Stimulated activated naive CD4-positive, alpha-beta T cell (primary cell): ENCODE results near the gene SVIL.
"Not testable (repeated sequence)": the region's sequence is repeated elsewhere in the genome, so short reads cannot be mapped to it uniquely, and the experiment has no call there.

ENCODE experiments used
- DNase-seq, 6 experiments: peaks; one replicate each; lab custom pipeline; 2025; lab: John Stamatoyannopoulos, UW

Gene SVIL

DNA sequence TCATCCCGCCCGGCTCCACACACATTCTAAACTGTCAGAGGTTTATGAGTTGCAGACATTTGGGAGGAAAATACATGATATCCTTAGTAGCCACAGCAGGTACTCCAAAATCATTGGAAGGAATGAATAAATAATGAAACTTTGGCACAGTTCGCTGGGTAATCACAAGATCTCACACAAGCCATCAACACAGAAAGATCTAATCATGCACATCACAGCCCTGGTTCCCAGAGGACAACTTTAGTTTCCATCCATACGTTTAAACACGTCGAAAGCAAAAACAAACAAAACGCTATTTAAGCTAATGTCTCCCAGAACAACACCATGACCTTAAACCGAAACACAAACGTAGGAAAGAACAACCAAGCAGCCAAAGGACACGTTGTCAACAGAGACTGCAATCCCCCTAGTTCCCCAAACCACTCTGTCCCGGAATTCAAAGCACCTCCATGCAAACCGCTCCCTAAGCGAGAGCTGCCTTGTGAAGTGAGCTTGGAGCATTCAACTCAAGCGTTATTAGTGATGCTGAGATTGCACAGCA, 12.3 kb downstream of the SVIL start:
- DNase-seq = no peak

DNA sequence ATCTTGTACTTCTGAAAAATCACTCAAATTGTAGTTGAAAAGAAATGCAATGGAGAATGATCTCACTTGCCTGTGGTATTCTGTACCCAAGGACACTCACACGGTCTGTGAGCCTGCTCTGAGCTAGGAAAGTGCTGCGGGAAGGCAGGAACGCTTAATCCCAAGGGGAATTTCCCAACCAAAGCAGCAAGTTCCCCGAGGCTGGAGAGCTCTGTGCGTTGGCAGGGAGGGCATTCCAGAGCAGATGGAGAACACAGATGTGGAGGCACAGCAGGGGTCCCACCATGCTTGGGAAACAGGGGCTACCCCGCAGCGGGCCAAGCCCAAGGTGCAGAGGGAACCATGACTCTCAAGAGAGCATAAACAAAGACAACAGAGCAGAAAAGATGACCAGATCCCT, 13.6 kb downstream of the SVIL start:
- DNase-seq = no peak

DNA sequence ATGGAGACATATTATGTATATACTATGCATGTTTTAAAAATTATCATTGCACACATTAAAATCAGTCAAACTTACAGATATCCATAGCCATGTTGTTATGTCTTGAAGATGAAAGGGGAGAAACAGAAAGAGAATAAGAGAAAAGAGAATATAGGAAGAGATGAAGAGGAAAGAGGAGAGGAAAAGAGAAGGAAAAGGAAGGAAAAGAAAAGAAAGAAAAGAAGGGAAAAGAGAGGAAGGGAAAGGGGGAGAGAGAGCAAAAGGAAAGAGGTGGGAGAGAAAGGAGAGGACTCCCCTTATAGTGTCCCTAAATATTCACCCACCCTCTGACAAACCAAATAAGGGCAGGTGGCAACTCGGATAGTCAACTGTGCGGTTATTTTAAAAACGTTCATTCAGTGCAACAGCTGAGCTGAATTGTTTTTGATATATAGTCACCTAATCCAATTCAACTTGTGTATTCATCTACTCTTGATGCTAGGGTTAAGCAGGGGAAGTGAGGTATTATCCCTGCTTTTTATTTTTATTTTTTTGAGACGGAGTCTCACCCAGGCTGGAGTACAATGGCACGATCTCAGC, 14.6 kb downstream of the SVIL start:
- no peak for DNase-seq

DNA sequence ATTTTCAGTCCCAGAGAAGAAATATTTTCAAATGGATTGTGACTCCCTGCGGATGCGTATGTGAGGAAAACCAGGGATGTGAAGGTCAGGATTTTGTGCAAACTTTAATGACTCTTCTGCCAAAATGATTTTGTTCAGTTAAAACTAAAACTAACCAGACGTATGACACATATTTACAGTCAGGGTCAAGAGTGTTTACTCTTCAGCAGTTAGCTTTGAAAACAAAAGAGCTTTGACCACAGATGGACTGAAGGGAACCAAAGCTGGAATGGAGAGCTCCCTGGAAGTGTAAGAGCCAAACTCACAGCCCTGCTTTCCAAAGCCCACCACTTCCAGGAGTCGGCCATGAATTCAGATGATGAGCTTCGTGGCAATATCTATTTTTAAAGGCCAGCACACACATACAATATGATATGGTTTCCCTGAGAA, 15.5 kb downstream of the SVIL start:
- no peak for DNase-seq

DNA sequence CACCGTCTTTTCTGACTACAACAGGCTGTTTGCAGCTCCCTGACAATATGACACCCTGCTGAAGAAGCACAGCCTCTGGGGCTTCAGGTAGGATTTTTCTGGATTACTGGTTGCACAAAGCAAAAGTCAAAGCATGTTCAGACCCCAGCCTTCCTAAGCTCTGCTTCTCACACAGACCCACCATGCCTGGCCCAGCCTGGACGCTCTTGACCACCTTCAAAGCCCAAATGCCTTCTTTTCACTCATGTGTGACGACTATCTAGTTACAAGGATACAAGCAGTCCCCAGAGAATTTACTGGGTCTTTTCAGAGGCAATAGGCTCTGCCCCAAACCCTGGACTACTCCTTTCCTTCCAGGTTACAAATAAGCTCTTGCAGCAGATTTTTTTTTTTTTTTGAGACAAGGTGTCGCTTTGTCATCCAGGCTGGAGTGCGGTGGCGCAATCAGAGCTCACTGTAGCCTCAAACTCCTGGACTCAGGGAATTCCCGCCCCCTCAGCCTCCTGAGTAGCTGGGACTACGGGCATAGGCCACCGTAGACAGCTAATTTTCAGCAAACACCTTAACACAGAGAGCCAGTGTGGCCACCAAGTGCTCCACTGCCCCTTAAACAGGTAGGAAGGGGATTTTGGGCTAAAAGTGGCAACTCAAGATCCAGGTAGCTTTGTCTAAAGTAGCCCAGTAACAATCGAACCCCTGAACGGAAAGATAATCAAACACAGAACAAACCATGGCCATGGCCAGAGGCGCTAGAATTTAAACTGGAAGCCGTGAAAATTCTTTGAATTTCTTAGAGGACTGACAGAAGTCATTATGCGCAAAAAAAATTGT, 16.2 kb downstream of the SVIL start:
- DNase-seq = no peak

DNA sequence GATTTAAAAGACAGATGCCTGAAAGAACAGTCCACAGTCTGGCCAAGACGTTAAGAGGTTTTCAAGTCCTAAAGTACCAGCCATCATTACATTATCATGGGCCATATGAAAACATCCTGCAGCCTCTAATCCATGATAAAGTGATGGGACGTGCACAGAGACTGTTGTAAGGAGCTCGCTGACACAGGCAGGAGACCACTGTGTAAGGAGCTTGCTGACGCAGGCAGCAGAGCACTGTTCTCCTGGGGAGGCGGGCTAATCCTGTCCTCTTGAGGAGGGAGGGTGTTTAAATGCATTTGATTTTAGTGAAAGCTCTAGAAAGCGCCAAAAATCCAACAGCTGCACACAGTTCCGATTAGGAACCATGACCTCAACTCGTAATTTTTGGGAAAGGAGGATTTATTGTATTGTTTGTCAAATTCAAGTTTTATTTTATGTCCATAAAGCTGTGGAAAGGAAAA, 16.9 kb downstream of the SVIL start:
- no peak for DNase-seq

DNA sequence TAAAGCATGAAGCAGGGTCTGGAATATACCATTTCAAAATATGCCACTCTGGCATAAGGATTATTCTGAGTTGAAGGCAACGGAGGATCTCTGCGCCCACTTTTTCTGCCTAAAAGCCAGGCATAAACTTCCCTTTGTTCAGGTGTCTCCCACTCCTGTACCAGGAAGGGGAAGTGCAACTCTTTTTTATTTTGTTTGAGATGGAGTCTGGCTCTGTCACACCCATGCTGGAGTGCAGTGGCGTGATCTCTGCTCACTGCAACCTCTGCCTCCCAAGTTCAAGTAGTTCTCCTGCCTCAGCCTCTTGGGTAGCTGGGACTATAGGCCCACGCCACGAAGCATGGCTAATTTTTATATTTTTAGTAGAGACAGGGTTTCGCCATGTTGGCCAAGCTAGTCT, 18.2 kb downstream of the SVIL start:
- no peak for DNase-seq

DNA sequence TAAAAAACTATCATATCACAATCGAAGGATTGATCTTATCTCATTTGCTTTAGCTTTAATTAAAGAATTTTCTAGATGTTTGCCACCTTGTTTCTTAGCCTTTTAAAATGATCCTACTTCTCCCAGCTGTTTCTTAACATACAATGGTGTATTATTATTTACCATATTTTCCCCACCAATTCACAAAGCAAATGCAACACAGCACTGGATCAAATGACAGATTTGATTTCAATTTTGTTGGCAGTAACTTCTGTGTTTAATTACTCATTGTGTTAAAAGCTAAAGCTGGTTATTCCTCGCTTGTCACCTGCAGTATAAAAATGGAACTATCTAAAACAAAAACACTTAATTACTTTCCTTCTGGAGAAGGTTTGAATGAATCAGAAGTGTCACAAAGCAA, 19.6 kb downstream of the SVIL start:
- no peak for DNase-seq

DNA sequence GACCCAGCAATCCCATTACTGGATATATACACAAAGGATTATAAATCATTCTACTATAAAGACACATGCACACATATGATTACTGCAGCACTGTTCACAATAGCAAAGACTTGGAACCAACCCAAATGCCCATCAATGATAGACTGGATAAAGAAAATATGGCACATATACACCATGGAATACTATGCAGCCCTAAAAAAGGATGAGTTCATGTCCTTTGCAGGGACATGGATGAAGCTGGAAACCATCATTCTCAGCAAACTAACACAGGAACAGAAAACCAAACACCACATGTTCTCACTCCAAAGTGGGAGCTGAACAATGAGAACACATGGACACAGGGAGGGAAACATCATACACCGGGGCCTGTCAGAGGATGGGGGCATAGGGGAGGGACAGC, 20.5 kb downstream of the SVIL start:
- not testable (repeated sequence) for DNase-seq

DNA sequence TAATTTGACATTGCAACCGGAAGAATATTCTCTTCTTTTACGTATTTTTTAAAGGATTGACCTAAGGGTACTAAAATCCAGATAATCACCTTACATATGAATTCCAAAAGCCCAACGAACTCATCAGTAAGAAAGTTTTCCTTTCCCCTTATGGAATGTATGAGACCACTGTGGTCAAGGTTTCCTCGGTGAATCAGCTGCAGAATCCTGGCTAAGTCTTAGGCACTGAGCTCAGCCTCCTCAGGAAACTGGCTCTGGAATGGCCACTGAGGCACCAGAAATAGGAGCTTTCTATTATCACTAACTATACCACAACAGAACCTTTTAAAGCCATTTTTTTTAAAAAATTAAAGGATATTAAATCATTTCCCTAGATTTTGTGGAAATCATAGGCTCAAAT, 21.0 kb downstream of the SVIL start:
- no peak for DNase-seq

DNA sequence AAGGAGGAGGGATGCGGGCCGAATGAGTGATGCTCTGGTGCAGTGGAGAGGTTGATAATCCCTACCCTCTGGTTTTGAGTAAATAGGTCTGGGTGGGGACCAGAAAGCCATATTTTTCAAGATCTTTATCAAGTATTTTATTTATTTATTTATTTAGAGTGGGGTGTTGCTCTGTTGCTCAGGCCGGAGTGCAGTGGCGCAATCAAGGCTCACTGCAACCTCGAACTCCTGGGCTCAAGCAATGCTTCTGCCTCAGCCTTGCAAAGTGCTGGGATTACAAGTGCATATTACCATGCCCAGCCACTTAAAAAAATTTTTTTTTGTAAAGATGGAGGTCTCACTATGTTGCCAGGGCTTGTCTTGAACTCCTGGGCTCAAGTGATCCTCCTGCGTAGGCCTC, 21.6 kb downstream of the SVIL start:
- DNase-seq = no peak

DNA sequence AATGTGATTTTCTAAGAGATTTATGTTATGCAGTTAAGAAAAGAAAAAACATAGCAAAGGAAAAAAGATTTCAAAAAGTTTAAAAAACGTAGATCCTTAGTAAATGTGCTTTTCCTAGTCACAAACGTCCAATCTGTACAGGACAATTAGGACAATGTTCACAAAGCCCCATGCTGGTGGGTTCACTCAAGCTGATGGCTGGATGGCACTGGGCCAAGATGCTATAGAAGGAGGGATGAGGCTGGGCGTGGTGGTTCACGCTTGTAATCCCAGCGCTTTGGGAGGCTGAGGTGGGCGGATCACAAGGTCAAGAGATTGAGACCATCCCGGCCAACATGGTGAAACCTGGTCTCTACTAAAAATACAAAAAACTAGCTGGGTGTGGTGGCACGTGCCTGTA, 22.1 kb downstream of the SVIL start:
- DNase-seq = no peak

DNA sequence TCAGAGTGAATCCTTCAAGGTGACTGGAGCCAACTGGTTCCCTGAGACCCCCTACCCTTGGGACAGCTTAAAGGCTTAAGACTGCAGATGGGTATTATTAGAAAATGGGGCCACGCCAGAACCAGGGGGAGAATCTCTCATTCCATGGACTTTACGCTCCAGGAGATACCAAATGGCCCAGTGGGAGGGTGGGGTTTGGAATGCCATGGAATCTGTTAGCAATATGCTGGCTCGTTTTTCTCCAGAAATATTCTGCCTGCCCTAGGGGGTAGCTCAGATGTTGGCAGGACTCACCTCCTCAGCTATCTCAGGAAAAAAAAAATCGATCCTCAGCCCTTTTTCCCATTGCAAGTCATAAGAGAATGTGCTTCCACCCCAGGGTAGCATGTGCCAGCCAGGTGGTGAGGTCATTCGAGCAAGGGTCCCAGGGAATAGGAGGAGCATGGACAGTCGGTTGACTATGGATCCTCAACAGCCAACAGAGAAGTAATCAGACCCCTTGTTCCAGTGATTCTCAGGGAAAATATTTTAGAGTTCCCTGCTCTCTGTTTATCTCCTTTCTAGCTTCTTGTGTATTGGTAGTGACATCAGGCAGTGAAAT, 22.9 kb downstream of the SVIL start:
- no peak for DNase-seq

DNA sequence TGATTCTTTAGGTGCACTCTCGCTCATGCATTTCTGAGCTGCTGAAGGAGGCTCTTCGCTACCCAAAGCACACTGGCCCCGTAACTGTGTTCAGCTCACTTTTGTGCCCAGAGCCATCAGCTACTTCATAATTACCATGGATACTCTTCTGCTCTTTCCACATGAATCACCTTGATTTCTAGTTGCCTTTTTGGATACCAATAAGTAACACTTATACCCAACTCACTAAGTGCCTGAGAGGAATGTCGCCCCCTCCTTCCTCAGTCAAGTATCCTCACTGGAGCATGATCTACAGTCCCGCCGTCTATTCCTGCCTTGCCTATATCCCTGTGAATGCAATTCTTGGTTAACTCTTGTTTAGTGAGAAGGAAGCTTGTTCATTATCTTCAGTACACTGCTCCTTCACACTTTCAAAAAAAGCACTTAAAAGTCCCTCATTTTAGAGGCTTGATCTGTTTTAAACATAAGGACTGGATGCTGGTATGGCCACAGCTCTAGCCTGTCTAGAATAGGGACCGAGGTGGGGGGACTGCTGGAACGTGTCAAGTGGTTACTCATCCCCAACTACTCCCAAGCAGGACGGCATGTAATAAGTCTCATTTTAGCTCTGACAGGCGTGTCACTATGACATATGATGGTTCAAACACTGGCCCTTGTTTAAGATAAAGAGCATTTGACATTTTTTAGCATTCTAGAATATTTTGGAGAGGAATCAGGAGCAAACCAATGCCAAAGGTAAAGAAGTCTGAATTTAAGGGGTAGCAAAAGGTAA, 23.7 kb downstream of the SVIL start:
- DNase-seq = no peak

DNA sequence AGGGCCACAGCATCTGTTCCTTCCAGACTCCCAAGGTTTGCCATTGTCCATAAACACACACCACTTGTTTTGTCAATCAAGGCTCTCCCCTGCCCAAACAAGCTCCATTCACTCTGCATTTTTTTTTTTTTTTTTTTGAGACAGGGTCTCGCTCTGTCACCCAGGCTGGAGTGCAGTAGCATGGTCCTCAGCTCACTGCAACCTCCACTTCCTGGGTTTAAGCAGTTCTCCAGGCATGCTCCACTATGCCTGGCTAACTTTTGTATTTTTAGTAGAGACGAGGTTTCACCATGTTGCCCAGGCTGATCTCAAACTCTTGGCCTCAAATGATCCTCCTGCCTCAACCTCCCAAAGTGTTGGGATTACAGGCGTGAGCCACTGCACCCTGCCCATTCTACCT, 24.4 kb downstream of the SVIL start:
- not testable (repeated sequence) for DNase-seq

DNA sequence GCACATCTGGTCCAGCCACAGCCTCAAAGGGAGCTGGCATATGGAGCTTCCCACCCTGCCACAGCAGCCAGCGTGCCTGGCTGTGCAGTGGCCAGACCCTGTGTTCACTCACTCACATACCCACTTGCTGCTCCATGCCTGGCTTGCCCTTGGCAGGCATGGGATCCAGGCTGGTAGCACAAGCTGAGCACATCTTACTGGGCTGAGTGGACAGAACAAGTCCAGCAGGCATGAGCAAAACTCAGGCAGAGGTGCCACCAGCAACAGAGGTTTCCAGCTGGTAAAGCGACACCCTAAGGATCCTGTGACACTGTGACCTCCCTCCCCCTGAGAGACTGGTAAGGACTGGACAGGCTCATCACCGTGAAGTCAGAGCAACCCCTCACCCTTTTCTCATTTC, 25.1 kb downstream of the SVIL start:
- DNase-seq = no peak

DNA sequence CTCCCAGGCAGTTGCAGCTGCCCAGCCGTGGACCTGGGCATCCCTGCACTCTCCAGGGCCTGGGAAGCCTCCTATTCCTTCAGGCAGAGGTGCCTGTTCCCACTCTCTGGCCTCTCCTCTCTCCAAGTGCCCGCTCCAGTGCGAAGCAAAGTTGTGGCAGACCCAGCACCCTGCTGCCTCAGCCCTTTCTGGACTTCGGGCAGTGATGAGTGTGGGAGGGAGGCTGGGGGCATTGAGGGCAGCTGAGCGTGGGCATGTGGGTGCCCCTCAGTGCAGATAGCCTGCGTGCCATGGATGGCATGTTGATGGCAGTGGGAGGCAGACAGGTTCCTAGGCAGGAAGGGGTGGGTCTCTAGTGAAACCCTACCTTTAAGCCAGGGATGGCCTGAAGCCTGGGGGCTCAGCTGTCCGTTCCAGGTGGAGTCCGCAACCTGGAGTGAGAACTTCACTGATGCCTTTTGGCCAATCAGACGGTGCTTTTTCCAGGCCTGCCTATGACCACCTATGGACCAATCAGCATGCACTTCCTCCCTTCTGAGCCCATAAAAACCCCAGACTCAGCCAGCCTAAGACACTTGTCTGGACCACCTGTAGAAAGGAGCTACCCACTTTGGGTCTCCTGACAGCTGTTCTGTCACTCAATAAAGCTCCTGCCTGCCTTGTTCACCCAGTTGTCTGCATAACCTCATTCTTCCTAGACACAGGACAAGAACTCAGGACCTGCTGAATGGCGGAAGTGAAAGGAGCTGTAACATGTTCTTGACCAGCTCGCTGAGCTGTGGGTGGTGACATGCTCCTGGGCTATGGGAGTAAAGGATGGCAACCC, 26.1 kb downstream of the SVIL start:
- DNase-seq = no peak

DNA sequence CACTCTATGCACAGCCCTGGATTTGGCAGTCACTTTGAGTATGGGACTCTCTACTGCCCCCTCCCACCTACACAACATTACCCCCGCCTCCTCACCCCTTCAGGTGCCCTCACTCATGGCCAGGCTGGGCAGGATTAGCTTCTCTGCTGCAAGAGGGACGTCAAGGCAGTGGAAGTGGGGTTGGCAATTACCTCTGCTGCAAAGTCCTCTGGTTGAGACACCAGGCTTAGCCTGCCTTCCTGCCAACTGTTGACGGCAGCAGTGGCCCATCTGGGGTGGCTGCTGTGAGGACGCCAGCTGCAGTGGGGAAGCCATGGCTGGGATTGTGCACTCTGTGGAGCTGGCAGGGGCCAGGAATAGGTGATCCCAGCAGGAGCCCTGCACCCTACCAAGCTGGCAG, 26.7 kb downstream of the SVIL start:
- no peak for DNase-seq

DNA sequence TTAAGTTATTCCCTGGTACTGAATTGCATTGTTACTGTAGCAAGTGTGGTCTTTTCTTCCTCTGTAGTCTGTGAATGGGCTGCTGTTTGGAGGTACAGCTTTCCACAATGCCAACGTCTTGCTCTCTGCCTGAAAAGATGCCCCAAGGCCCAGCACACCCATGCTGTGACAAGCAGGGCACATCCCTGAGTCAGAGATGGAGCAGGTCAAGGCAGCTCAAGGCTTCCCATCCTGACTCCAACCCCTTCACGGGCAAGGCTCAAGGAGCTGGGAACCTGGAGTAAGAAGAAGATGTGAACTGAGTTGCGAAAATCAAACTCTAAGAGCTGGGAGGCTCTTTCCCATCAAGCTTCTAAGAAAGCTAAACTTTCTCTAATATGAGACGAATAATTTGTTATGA, 27.2 kb downstream of the SVIL start:
- no peak for DNase-seq

DNA sequence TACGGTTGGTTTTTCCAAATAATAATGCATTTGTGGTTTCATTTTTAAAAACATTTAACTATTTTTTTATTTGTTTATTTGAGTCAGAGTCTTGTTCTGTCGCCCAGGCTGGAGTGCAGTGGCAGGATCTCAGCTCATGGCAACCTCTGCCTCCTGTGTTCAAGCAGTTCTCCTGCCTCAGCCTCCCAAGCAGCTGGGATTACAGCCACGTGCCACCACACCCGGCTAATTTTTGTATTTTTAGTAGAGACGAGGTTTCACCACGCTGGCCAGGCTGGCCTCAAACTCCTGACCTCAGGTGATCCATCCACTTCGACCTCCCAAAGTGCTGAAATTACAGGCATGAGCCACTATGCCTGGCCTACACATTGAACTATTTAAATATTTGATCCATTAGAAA, 28.1 kb downstream of the SVIL start:
- not testable (repeated sequence) for DNase-seq

DNA sequence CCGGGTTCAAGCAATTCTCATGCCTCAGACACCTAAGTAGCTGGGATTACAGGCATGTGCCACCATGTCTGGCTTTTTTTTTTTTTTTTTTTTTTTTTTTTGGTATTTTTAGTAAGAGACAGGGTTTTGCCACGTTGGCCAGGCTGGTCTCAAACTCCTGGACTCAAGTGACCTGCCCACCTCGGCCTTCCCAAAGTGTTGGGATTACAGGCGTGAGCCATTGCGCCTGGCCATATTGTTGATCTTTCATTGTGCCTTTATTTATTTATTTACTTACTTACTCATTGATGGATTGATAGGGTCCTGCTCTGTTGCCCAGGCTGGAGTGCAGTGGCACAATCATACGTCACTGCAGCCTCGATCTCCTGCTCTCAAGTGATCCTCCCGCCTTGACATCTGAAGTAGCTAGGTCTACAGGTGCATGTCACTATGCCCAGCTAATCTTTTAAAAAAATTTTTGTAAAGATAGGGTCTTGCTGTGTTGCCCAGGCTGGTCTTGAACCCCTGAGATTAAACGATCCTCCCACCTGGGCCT, 30.4 kb downstream of the SVIL start:
- no peak for DNase-seq
